Fibroblast of lung (primary cell): ENCODE data around the gene MEMO1.

Experiments used
- EZH2 ChIP-seq: IDR thresholded peaks from 2 replicates; pipeline ENCODE4 v1.5.1; 2012; ENCODE audit warnings: low read length, control low read depth, mild to moderate bottlenecking; ENCODE audit errors: missing control alignments
- TF ChIP-seq, protein P1 (sequence below), 2 donors: IDR thresholded peaks in 1 of 2; conservative IDR thresholded peaks in 1 of 2; 1 replicate in 1 of 2; 2 replicates in 1 of 2; pipeline ENCODE4 v1.5.1; 2011 to 2012; ENCODE audit warnings: low read length in 2 of 2, control low read depth in 1 of 2, inconsistent platforms in 1 of 2, low read depth in 1 of 2, mild to moderate bottlenecking in 1 of 2

DNA sequence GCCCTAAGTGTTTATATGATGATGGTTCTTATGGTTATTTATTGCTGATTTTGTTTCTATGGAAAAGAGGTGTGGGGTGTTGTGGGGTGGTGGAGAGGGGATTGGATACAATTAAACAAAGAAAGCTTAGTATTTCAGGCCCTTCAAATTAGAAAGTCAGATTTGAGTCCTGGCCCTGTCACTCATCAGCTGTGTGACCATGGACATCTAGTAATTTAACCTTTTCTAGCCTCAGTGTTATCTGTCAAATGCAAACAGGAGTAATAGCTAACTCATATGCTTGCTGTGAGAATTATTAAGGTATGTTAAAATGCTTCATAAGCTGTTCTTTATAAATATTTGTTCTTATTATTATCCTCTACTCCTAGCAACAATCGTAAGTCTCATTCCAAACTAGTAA, 2.1 kb upstream of the MEMO1 start:
- TF ChIP-seq, protein P1, sequence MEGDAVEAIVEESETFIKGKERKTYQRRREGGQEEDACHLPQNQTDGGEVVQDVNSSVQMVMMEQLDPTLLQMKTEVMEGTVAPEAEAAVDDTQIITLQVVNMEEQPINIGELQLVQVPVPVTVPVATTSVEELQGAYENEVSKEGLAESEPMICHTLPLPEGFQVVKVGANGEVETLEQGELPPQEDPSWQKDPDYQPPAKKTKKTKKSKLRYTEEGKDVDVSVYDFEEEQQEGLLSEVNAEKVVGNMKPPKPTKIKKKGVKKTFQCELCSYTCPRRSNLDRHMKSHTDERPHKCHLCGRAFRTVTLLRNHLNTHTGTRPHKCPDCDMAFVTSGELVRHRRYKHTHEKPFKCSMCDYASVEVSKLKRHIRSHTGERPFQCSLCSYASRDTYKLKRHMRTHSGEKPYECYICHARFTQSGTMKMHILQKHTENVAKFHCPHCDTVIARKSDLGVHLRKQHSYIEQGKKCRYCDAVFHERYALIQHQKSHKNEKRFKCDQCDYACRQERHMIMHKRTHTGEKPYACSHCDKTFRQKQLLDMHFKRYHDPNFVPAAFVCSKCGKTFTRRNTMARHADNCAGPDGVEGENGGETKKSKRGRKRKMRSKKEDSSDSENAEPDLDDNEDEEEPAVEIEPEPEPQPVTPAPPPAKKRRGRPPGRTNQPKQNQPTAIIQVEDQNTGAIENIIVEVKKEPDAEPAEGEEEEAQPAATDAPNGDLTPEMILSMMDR (conservative IDR thresholded peaks at IDR 0.05 in 1 of 2, IDR thresholded peaks at IDR 0.05 in 1 of 2; ENCODE audit: low read depth in 1 of 2, low read length in 2 of 2), result no peak
- TF ChIP-seq EZH2, result no peak
